Caco-2 (cell line): ENCODE data around the gene HIRA. TPM values are rescaled to one million over a fixed set of nuclear protein-coding genes. Genes with fewer than 3 reads are reported as not detected.

Experiments used
- BruUV-seq: library from RNA; stranded (reverse); fragments of 400-500 nt; replicated peaks from 2 replicates; lab custom pipeline; 2021; lab: Mats Ljungman, UMichigan
- CTCF ChIA-PET: fragments of 300-600 bp; sonication (Branson Sonifier 250); formaldehyde crosslinking; loops from one replicate; lab custom pipeline; 2022; ENCODE audit warnings: antibody characterized with exemption; lab: Charles Lee
- POLR2A ChIA-PET: fragments of 300-600 bp; sonication (Branson Sonifier 250); formaldehyde crosslinking; loops from one replicate; lab custom pipeline; 2022; ENCODE audit warnings: antibody characterized with exemption; lab: Charles Lee
- DNase-seq, 2 experiments: peaks; one replicate each; pipeline versions ENCODE4 v3.0.0 to v3.0.0-alpha.2; 2020 to 2022
- H3K27me3 ChIP-seq: replicated peaks from 2 replicates; pipeline ENCODE4 v1.6.0; 2011; ENCODE audit warnings: low read length; ENCODE audit not compliant: control insufficient read depth, insufficient read depth
- H3K36me3 ChIP-seq: 2 replicates; pipeline ENCODE4 v1.5.1; 2011; ENCODE audit warnings: low read length; ENCODE audit not compliant: control insufficient read depth, insufficient read depth
- H3K4me1 ChIP-seq: fragments of 250-450 bp; sonication (Bioruptor Pico); 2 replicates; pipeline ENCODE4 v1.5.1; 2020; ENCODE audit warnings: mild to moderate bottlenecking
- H3K4me3 ChIP-seq: 2 replicates; pipeline ENCODE4 v1.5.1; 2011; ENCODE audit warnings: low read depth, mild to moderate bottlenecking, control low read depth, low read length
- H3K9me3 ChIP-seq: fragments of 250-450 bp; sonication (Bioruptor Pico); 2 replicates; pipeline ENCODE4 v1.5.1; 2020; ENCODE audit warnings: mild to moderate bottlenecking, moderate library complexity
- H3K27ac Mint-ChIP-seq: one replicate; pipeline ENCODE4 v1.8.0; 2022; ENCODE audit warnings: mixed read lengths; ENCODE audit not compliant: unreplicated experiment
- H3K27me3 Mint-ChIP-seq: one replicate; pipeline ENCODE4 v1.8.0; 2022; ENCODE audit warnings: mixed read lengths; ENCODE audit not compliant: insufficient read depth, unreplicated experiment
- H3K36me3 Mint-ChIP-seq: one replicate; pipeline ENCODE4 v1.8.0; 2022; ENCODE audit warnings: mild to moderate bottlenecking, mixed read lengths; ENCODE audit not compliant: insufficient read depth, unreplicated experiment
- H3K4me1 Mint-ChIP-seq: one replicate; pipeline ENCODE4 v1.8.0; 2022; ENCODE audit warnings: low read depth, mixed read lengths; ENCODE audit not compliant: unreplicated experiment
- H3K4me3 Mint-ChIP-seq: one replicate; pipeline ENCODE4 v1.8.0; 2022; ENCODE audit warnings: mild to moderate bottlenecking, moderate library complexity, mixed read lengths; ENCODE audit not compliant: unreplicated experiment
- H3K9me3 Mint-ChIP-seq: one replicate; pipeline ENCODE4 v1.8.0; 2022; ENCODE audit warnings: mixed read lengths; ENCODE audit not compliant: unreplicated experiment
- CTCF ChIP-seq, 2 experiments: fragments of 200-600 bp in 1 of 2; IDR thresholded peaks; 1 replicate in 1 of 2; 2 replicates in 1 of 2; pipeline versions ENCODE4 v1.5.1 to v1.8.0; 2011 to 2022; ENCODE audit warnings: antibody characterized with exemption in 1 of 2, control low read depth in 1 of 2, inconsistent platforms in 1 of 2, low read depth in 1 of 2, low read length in 1 of 2, mild to moderate bottlenecking in 1 of 2, moderate library complexity in 1 of 2; ENCODE audit not compliant: insufficient read depth in 1 of 2, severe bottlenecking in 1 of 2, unreplicated experiment in 1 of 2
- intact Hi-C: fragments of 100-400 bp; cut with micrococcal nuclease; formaldehyde crosslinking; loops from one replicate; pipeline ENCODE4 v1.10.0; 2022; ENCODE audit not compliant: unreplicated experiment
- total RNA-seq: library from RNA; stranded (reverse); gene quantifications from 2 replicates; pipeline ENCODE4 v1.2.3, GENCODE V29; 2022

HIRA gene
- total RNA-seq, 1 experiment from 2014 or later = 60.1 TPM

- no peak for DNase-seq
- CTCF ChIA-PET = no interaction called here
- no peak overlapping the region for H3K27ac Mint-ChIP-seq
- no peaks in the 10 kb centered on the region for H3K27me3 ChIP-seq
- no TSS peak for BruUV-seq
- intact Hi-C loops = no loop called here
- no peaks in the 10 kb centered on the region for H3K9me3 Mint-ChIP-seq
- H3K4me1 Mint-ChIP-seq = no peaks in the 10 kb centered on the region
- POLR2A ChIA-PET = no interaction called here
- no peak overlapping the region for H3K4me3 Mint-ChIP-seq
- peaks cover 6% of the 10 kb centered on the region for H3K36me3 ChIP-seq
- TF ChIP-seq CTCF (IDR thresholded peaks at IDR 0.05; ENCODE audit: insufficient read depth in 1 of 2, low read depth in 1 of 2, low read length in 1 of 2, severe bottlenecking in 1 of 2, unreplicated experiment in 1 of 2) = no peak
- H3K9me3 ChIP-seq = no peaks in the 10 kb centered on the region
- H3K4me3 ChIP-seq = no peak overlapping the region
- no peaks in the 10 kb centered on the region for H3K4me1 ChIP-seq
- peaks cover 59% of the 10 kb centered on the region for H3K36me3 Mint-ChIP-seq
- no peaks in the 10 kb centered on the region for H3K27me3 Mint-ChIP-seq
These were observed 35.6 kb upstream of the HIRA start for GRCh38 chr22:19466848-19467752.

- H3K9me3 Mint-ChIP-seq = no peaks in the 10 kb centered on the region
- POLR2A ChIA-PET = no interaction called here
These were observed 34.7 kb upstream of the HIRA start for GRCh38 chr22:19466126-19466716.

More at GRCh38 chr22:19466126-19466716, 34.7 kb upstream of the HIRA start:
- TF ChIP-seq CTCF (IDR thresholded peaks at IDR 0.05; ENCODE audit: insufficient read depth in 1 of 2, low read depth in 1 of 2, low read length in 1 of 2, severe bottlenecking in 1 of 2, unreplicated experiment in 1 of 2) = no peak
- Mint-ChIP-seq H3K27ac (no peak overlapping the region), H3K27me3 (no peaks in the 10 kb centered on the region), H3K4me3 (no peak overlapping the region), H3K4me1 (no peaks in the 10 kb centered on the region), H3K36me3 (peaks cover 56% of the 10 kb centered on the region)
- CTCF ChIA-PET = no interaction called here
- no peaks in the 10 kb centered on the region for H3K27me3 ChIP-seq
- intact Hi-C loops = no loop called here
- no peak for DNase-seq
- H3K36me3 ChIP-seq = peaks cover 6% of the 10 kb centered on the region
- H3K4me1 ChIP-seq = no peaks in the 10 kb centered on the region
- no peak overlapping the region for H3K4me3 ChIP-seq
- no TSS peak for BruUV-seq
- H3K9me3 ChIP-seq = no peaks in the 10 kb centered on the region
